Activated CD8-positive, alpha-beta memory T cell treated with anti-CD3 and anti-CD28 coated beads, Interleukin-2, amount 50 U/mL, for 4 hours (primary cell): ENCODE results near the gene NMNAT2.

ENCODE experiments used
- DNase-seq: peaks from one replicate; pipeline ENCODE4 v3.0.0-alpha.2; 2020

Gene NMNAT2

DNA sequence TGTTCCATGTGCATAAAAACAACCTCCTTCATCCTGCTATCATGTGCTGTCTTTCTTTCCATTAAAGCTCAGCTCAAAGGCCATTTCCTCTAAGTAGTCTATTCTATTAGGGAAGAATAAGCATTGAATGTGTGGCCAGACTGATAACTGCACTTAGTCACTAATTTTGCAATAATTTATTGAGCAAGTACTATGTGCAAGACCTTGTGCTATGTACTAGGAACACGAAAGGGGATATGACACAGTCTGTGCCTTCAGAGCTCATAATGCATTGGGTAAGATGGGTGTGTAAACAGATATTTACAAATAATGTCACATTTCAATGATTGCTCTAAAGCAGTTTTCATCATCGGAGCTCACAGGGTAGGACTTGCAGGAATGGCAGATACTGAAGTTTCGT lies 54.2 kb downstream of the NMNAT2 start:
- no peak for DNase-seq

DNA sequence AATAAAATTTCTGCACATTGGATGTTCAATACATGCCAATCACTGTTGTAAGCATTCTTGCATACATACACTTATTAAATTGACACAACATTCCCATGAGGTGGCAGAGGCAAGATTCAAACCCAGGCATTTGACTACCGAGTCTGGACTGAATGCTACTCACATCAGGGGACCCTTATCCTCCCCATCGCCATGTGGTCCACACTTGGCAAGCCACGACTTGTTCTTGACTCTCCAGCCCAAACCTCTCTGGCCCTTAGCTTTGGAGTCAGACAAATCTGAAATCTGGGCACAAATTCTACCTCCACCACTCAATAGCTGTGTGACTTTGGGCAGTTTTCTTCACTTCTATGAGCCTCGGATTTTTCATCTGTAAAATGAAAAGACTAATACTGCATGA lies 57.1 kb downstream of the NMNAT2 start:
- DNase-seq = no peak

DNA sequence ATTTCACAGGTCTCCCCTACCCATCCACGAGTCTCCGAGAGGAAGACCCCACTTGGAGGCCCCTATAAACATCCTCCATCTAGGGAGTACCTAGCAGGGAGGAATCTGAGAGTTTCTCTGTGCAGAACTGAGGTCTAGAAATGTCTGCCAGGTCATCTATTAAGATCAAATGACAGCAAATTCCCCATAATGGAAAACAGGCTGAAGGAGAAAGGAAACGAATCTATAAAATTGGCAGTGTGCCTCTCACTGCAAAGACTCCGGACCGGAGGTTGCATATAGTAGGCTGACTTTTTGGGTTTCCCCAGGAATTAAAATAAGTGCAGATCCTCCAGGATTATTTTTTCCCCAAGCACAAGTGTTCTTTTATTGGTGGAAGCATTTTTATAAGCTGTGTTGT lies 57.7 kb downstream of the NMNAT2 start:
- DNase-seq = no peak

DNA sequence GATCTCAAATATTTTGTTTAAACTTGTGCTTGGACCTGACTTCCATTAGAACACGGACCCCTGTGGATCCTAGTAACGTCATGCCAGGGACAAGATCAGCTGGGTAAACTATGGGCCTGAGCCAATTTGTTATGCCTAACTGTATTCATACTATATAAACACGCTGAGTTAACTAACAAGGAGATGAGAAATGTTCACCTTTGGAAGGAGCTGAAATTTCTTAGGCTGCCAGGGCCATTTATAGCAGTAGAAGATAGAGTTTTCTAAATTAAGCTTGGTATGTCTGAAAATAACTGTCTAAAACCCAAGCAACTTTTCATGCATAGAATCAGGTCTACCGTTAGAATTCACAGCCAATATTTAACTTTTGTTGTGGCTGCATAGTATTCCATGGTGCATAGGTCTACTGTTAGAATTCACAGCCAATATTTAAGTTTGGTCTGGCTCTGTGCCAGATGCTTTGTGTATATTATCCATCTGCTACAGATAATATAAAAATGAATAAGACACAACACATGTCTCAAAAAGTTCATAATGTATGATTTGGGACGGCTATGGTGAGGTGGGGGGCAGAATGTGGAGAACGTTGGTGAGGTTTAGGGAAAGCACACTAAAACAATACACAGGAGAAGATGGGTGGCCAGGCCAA lies 61.5 kb downstream of the NMNAT2 start:
- no peak for DNase-seq

DNA sequence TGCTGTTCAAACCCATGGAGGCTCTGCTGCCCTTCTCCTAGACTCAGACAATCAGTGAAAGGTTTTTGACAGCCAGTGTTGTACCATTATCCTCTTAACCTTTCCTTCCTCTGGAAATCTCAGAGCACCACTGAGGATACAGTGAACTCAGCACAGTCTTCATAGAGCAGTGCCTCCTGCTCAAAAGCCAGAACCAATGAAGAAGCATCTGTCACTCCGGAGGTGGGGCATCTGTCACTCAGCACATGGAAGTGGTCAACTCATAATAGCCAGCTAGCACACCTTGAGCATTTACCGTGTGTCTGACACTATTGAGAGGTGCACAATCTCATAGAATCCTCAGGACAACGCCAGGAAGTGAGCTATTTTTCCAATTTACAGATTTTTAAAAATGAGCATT lies 62.4 kb downstream of the NMNAT2 start:
- no peak for DNase-seq

DNA sequence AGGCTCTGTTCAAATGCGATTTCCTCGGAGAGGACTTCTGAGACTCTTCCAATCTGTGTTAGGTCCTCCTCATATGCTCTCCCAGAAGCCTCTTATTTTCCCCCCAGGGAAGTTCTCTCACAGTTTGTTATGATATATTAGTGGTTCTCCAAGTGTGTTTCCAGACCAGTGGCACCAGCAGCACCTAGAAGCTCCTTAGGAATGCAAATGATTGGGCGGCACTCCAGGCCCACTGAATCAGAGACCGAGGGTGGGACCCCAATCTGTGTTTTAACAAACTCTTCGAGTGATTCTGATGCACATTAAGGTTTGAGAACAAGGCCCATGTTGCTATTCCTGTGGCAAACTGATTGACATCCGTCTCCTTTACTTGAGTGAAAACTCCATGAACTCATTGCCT lies 63.0 kb downstream of the NMNAT2 start:
- no peak for DNase-seq

DNA sequence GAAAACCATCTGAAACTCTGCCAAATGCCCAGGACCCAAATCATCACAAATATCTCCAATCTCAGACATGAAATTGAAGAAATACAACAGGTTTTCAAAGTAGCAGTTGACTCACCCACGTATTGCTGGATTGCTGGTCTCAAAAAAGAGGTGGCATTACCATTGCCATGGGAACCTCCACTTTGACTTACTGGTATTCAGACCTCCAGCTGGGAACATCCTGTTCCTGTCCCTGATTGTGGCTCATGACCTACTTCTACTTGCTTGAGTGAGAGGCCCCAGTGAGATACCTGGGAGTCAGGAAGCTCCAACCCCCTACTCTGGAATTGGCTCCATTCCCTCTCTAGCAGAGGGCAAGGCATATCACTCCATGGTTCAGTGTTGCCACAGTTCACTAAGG lies 64.6 kb downstream of the NMNAT2 start:
- DNase-seq = no peak

DNA sequence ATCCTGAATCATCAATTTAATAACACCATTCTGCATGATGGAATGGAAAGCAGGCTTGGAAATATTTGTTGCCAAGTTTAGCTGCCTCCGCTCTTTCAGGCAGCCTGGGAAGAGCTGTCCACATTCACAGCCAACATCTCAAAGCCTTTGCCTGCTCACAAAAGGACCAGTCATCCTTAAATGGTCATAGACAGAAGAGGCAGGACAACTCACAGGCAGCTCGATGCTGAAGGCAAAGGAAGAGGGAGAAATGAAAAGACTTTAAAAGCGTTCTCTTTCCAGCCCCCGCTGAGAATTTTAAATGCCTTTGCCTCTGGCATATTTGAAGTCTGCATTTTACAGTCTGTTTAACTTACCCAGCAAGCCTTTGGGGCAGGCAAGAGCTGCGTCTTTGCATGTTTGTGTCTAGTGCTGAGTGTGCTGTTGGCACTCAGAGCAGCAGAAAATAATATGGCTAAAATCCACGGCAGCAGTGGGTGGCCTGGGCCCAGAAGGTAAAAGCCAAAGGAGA lies 68.9 kb downstream of the NMNAT2 start:
- no peak for DNase-seq

DNA sequence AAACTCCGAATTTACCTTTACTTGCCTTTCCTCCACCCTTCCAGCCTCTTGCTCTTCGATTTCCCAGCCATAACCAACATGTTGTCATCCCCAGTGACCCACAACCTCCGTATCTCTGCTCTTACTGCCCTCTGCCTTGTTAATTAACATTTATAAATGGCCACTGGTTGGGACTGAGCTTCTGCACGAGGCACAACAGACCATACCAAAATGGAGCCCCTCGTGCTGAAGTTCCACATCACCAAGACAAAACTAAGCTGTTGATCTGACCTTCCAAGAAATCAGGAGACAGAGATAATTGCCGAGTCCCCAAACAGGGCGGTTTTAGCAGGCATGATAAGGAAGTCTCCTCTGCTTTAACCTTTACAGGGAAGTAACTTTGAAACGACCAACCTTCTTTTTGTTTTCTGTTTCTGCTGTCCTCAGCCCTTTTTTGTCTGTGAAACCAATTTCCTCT lies 71.9 kb downstream of the NMNAT2 start:
- DNase-seq = no peak

DNA sequence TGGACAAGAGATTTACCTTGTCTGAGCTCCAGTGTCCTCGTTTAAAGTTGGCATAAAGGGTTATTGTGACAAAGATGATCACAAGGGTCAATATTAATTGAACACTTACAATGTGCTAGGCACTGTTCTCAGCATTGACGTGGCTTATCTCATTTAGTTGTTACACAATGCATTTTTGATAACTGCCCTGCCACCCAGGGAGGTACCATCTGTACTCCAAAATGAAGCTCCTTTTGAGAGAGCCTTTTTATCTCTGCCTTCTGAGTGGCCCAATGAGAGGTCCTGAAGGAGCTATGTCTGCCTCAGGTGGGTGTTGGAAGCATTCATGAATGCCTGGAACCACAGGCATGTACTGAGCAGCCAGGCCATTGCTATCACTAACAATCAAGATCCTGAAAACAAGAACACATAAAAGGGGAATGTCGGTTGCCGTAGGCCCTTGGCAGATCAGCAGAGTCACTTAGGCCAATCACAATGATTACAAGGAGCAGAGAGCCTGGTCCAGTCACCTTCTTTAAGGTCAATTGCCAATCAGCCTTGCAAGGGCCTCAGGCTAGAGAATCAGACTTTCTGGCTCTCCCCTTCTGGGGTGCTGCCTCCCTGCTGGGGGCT lies 78.5 kb downstream of the NMNAT2 start:
- DNase-seq = no peak

DNA sequence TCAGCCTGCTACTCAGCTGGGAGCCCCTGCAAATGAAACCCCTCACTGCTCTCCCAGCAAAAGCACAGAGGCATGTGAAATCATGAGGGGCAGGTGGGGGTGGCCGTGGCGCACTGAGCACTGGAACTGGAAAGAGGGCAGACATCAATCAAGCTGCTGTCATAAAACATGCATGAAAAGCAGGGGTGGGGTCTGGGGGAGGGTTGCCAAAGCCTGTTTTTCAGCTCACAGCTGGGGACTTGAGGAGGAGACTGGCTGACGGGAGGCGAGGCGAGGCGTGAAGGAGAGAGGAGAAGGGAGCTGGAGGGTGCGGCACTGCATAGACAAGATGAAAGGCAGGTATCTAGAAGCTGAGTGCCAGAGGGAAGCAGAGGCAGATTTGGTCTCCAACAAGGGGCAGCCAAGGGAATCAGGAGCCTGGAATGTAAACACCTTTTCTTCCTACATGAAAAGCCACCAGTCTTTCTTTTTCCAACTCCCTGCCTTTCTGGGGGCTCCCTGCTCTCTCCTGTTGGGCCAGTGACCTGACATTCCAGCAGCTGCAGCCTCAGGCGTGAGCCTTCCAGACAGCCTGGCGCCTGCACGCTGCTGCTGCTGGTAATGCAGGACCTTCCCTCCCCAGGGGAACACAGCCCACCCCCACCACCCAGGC lies 87.0 kb downstream of the NMNAT2 start:
- DNase-seq = no peak

DNA sequence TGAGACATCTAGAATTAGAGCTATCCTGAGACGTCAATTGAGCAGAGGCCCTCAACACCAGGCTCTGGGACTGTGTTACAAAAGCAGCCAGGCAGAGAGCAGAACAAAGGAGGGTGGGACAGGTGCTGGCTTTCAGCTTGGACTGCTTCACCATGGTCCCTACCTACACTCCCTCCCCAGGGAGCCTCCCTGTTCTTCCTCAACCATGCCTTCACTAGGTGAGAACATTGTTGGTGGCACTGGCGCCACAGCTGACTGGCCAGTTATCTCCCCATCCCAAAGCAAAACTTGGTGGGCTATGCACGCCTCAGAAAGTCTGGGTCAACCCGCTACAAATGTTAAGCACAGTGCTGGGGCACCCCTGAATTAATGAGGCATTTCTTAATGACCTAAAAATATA lies 87.8 kb downstream of the NMNAT2 start:
- DNase-seq = no peak

DNA sequence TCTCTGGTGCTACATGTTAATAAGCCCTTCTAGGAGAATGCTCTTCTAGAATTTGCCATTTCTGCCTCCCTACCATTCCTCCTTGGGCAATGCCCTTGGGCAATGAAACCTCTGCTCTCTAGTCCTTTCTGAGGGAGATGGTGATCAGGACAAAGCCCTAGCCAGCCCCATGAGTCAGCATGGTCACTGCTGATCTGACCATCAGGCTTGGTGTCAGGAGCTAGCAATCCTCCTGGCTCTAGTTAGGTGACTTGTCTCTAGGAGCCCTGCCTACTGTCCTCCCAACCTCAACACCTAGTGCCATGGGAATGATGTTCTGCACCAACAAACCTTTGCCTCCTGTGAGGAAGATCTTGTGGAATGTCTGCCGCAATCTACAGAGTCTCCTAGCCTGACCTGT lies 89.8 kb downstream of the NMNAT2 start:
- DNase-seq = no peak

DNA sequence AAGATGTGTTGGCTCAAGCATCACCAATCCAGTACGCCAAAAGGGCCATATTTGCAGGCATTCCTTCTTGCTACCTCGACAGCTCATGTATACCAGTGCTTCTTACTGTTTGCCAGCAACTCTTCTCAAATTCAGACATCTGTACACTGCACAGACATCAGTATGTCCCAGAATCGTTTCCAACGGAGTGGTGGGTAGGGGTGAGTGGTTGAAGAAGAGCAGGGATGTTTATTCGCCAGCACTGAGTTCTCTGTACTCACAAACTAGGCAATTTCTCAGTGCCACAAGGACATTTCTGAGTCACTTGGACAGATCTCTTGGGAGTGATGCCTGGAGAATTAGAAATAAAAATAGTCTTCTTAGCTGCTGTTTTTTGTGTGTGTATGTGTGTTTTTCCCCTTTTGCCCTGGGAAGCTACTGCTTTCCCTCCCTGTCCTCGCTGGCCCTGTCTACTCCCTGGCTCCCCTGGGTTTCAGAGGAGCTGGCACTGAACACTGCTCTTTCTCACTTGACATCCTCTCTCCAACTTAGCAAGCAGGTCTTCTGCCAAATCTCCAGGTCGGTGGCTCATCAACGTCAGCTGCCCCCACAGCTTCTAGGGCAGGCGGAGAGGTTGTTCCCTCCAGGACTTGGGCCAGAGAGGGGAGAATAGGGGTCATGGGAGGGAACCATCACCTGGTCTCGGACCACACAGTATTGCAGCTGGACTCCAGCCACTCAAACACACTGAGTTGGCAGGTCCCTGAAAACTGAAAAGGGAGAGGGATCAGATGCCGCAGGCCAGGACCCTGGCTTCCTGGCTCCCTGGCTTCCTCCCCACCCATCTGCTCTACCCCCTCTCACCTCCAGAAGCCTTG lies 90.5 kb downstream of the NMNAT2 start:
- no peak for DNase-seq

DNA sequence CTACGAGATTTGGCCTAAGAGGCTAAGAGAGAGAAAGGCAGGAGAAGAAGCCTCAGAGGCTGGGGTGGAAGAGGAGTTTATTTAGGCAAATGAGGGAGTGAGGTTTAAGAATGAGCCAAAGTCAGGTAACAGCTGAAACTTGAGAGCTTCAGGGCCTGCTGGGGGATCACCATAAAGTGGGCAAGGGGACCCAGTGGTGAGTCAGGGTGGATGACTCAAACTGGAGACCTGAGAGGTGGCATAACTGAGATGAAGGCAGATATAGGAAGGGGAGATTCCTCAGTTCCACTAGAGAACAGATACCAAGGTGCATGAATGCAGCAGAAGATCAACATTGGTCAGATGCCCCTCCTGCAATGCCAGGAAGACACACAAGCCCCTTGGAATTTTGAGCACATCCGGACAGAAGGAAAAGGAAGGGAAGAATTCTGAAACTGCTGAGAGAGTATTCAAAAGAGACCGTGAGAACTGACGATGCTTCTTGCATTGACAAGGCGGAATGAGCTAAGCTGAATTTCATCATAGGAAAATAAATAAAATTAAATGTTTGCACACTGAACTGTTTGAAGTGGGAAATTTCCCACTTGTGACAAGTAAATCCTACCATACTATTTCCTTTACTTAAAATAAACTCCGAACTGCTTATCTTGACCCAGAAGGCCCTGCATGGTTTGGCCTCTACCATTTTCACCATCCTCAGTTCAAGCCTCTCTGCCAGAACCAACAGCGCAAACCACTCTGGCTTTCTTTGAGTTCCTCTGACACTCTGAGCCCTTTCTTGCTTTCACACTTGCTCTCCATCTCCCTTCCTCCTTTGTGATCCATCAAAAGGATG lies 94.1 kb downstream of the NMNAT2 start:
- DNase-seq = no peak

DNA sequence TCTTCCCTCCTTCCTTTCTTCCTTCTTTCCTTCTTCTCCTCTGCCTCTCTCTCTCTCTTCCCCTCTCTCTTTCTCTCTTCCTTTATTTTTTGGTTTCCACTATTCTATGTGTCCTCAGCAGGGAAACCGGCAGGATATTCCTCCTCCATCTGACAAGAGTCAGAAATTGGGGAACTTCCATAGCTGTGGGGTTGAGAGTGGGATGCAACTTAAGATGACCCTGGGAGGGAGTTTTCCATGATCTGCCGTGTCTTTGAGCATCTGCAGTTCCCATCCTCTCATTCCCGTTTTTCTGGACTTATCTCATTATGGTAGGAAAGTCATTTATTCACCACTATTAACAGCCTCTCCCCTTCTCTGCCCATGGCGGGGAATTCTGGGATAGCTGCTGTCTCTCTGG lies 98.6 kb downstream of the NMNAT2 start:
- no peak for DNase-seq

DNA sequence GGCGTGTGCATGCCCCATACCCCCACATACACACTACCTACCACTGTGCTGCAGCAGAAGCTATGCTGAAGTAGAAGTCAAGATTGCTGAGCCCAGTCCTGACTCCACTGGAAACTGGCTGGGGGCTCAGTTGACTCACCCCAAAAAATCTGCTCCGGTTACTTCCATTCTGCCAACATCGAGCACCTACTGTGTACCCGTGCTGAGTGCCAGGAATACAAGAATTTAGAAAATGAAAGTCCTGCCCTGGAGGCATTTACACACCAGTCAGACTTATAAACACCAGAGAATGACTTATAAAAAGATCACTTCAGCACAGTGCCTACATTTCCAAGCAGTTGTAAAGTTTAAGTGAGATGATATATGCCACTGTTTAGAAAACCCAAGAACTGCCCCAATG lies 99.1 kb downstream of the NMNAT2 start:
- no peak for DNase-seq

DNA sequence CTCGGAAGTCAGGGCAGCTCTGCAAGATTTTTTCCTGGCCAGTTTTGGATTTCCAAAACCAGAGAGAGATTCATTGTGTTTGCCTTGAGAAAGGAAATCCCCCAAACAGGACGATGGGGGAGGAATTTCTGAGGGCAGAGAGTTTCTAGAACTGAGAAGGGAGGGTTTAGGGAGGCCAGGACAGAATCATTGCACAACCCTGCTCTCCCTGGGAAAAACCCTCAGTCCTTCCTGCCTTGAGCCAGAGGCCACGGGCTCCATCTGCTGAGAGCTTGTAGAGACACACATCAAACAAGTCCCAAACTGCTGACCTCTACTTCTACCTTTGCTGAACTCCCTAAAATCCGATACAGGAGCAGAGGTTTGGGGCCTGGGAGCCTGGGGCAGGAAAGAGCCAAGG lies 99.7 kb downstream of the NMNAT2 start:
- DNase-seq = no peak

DNA sequence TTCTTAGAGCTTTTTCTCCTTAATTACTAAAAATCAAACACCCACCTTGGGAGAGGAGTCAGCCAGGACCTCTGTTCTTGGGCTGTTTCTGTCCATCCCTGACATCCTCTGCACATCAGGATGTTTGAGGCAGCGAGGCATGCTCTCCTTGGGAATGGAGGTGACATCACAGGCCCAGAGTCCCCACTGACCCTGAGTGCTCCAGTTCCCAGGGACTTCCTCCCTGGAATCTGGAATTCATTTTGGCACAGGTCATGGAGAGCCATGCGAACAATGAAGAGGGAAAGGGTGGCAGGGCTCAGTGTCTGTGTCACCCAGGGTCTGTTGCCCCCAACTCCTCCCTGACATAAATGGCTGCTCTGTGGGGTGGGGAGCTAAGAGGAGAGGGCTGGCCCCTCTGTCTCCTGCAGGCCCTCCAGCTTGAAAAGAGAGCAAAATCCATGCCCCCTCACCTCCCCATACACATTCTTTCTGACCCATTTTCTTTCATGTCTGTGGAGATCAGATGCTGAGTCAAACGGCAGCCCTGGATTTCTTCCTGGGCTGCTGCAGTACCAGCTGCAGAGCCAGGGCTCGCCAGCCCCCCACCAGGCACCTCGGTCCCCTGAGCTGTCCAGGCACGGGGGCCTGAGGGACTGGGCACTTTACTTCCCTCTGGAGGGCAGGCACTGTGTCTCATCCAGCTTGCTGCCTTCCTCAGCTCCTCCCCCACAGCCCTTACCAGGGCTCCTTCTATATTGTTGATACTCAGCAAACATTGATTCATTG lies 102.0 kb downstream of the NMNAT2 start:
- DNase-seq = no peak

DNA sequence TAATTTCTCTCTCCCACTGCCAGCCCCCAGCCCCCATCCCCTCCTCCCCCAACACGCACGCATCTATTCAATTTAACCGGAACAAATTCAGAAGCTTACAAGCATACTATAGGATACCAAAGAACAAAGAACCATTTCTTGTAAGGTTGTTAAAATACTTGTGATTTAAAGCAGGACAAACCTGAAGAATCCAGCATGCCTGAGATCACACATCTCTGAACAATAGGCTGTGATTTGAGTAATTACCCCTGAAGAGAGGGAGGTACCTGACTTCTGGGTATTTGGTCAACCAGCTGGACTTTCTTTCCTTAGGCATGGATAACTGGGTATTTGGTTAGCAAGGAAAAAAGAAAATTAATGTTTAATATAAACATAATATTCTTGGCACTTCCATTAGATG lies 105.1 kb downstream of the NMNAT2 start:
- DNase-seq = no peak

DNA sequence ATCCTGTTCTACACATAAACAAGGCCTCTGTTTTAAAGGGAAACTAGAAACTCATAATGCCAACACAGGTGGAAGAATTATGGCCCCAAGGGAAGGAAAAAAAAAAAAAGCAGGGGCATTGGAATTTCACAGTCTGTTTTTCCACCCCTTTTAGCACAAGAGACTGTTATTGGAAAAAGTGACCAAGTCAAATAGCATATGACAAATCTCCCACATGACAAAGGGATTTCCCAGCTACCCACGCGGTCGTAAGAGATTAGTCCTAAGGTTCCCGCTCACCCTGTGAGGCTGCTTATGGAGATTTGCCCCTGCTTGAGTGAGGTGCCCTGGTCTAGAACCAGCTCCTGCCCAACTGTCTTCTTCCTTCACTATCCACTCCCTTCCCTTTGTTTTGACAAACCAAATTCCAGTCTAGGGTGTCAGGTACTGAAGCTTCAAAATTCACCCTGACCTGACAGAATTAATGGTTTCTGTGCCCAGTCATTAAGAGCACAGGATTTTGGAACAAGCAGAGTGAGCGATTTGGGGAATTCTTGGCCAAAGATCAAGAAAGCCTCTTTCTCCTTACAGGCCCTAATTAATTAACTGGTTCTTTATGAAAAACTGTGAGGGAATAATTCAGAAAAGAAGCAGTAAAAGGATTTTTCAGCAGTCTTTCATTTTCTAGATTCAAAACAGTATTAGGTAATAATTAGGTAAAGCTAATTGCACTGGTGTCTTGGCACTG lies 107.3 kb downstream of the NMNAT2 start:
- no peak for DNase-seq
